Erythroblast (primary cell): ENCODE results near the gene SHISA5.

ENCODE experiments used
- GATA1 ChIP-seq: IDR thresholded peaks from 2 replicates; pipeline ENCODE4 v1.6.1; 2011; ENCODE audit warnings: low read depth, mild to moderate bottlenecking, control low read depth, low read length, moderate library complexity
- POLR2A ChIP-seq: IDR thresholded peaks from 2 replicates; pipeline ENCODE4 v1.6.1; 2011; ENCODE audit warnings: mild to moderate bottlenecking, low read length

GRCh38 chr3:48436477-48436787 is 67.5 kb downstream of the SHISA5 start:
- no peak for TF ChIP-seq POLR2A
- TF ChIP-seq GATA1: no peak
